Activated T-cell treated with anti-CD3 and anti-CD28 coated beads for 24 hours (primary cell): Measurements from ENCODE around the gene FOXP1.
"Not testable (repeated sequence)": the region's sequence is repeated elsewhere in the genome, so short reads cannot be mapped to it uniquely, and the experiment has no call there.

ENCODE experiments used
- DNase-seq: peaks from one replicate; pipeline ENCODE4 v3.0.0-alpha.2; 2020; ENCODE audit warnings: low read depth

The FOXP1 gene

DNA sequence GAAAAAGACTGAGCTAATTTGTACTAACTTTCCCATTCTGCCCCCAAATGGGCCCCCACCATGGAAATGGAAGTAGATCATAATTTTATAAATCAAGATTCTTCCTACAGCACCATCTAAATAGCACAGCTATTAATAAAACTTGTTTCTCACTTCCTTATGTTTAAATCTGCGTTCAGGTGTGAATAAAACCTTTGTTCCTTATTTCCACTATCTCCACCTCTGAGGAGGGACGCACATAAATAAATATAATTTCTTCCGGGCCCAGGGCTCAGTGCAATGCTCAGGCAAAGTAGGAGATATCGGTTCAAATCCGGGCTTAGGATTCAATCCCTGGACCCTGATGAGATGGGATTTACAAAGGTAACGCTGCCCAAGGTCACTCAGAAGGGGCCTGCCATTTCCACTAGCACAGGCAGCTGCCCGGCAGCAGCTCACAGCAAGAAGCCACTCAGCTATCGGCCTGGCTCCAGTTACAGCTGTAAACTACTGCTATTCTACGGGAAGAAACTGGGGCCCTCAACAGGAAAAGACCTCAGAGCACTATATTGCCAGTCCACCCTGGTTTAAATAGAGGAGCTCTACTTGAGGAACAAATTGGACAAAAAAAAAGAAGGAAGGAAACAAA is 52.5 kb downstream of the FOXP1 start:
- DNase-seq: no peak

- DNase-seq: no peak
Observed at GRCh38 chr3:71528816-71529215, 54.7 kb downstream of the FOXP1 start.

DNA sequence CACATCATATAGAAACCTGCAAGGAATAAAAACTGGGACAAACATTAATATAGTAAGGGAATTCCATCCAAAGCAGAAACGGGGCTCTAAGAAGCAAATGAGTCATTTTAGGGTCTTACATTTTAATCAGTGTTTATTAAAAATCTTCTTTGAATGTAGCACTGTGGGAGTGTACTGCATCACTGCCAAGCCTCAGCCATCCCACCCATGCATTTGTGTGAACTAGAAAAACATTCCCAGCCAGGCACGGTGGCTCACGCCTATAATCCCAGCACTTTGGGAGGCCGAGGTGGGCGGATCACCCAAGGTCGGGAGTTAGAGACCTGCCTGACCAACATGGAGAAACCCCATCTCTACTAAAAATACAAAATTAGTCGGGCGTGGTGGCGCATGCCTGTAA is 57.1 kb downstream of the FOXP1 start:
- not testable (repeated sequence) for DNase-seq

GRCh38 chr3:71525391-71525790 is 58.1 kb downstream of the FOXP1 start:
- no peak for DNase-seq

DNA sequence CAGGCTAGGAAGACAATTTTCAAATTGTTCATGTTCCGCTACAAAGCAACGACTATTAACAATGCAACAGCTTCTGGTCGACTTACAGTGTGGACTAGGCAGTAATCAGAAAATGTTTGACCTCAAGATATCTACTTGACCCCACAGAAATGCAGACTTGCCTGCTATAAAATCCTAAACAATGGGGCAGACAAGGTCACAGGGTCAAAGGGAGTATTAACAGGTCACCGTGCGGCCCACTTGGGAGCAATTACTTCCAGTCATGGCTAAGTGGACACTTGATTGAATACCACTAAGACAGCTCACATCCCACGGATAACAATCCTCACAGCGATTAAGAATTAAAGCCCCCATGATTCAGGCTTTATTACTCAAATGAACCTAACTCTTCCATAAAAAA is 58.9 kb downstream of the FOXP1 start:
- no peak for DNase-seq

DNA sequence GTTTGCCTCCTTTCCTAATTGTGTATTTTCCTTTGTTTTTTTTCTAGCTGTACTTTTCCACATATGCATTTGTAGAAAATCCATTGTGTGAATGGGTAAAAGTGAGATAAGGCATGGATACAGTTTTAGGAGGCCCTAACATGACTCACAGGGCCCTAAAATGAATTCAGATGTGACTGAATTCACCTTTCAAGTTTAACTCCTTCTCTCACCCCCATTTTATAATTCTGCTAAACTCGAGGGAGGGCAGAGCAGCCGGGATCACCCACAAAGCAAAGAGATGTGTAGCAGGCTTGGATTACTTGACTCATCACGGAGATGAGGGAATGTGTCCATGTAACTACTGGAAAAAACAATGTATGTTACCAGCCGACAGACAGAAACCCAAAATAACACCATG is 59.9 kb downstream of the FOXP1 start:
- DNase-seq: no peak

- no peak for DNase-seq
Observed at GRCh38 chr3:71521940-71522876, 61.3 kb downstream of the FOXP1 start.

- no peak for DNase-seq
Observed at GRCh38 chr3:71521021-71521352, 62.5 kb downstream of the FOXP1 start.

GRCh38 chr3:71520161-71521020 is 63.1 kb downstream of the FOXP1 start:
- no peak for DNase-seq

- no peak for DNase-seq
Observed at GRCh38 chr3:71518089-71518488, 65.4 kb downstream of the FOXP1 start.

DNA sequence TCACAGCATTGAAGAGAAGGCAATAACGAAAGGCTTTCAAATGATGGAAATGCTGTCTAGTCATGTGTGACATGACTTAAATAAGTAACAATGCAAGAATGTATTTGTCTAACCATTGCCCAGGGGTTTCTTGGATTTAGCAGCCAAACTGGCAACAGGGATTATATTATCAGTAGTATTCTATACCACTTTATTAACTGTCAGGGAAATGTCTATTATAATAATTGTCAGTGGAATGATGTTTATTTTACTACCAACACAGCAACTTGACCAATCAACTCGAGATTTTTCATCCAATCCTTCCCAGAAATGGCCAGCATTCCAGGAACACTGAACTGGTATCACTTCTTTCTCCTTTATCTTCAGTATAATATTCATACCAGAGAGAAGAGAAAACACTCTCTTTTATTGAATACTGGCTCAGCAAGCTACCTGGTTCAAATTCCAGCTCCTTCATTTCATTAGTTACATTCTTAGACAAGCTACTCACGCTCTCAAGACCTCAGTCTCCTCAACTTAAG is 66.2 kb downstream of the FOXP1 start:
- no peak for DNase-seq

- DNase-seq: no peak
Observed at GRCh38 chr3:71515636-71516365, 67.7 kb downstream of the FOXP1 start.

- no peak for DNase-seq
Observed at GRCh38 chr3:71514621-71515020, 68.9 kb downstream of the FOXP1 start.

- no peak for DNase-seq
Observed at GRCh38 chr3:71513515-71513914, 70.0 kb downstream of the FOXP1 start.

GRCh38 chr3:71513081-71513480 is 70.4 kb downstream of the FOXP1 start:
- DNase-seq: no peak

- no peak for DNase-seq
Observed at GRCh38 chr3:71512544-71512943, 71.0 kb downstream of the FOXP1 start.

DNA sequence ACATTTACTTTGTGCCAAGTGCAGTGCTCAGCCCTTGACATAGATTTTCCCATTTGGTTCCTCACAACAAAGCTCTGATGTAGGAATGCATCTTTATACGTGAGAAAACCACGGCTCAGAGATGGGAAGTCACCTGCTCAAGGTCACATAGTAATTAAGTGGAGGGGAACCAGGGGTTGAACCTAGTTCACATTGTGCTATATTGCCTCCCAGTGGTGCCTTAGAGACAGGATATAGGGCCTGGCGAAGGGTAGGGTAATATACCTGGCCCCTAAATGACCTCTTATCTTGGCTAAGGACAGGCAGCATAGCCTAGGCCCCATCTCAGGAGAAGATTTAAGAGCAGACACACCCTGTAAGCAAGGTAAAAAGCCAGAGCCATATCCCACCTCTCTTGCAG is 71.5 kb downstream of the FOXP1 start:
- no peak for DNase-seq

DNA sequence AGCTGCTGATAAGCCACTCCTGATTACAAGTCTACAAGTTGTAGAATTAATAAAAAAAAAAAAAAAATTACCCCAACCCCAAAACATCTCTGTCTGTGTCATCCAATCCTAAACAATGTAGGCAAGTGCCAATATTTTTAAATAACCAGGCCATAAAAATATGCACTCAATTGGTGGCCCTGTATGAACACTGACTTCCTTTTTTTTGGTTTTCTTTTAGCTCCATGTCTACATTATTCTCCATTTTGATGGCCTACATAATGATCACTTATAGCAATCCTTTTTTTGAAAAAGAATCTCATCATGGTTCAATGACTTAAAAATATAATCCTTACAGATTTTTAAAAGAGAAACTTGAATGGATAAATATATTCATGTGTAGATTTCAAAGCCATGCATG is 72.1 kb downstream of the FOXP1 start:
- DNase-seq: no peak

DNA sequence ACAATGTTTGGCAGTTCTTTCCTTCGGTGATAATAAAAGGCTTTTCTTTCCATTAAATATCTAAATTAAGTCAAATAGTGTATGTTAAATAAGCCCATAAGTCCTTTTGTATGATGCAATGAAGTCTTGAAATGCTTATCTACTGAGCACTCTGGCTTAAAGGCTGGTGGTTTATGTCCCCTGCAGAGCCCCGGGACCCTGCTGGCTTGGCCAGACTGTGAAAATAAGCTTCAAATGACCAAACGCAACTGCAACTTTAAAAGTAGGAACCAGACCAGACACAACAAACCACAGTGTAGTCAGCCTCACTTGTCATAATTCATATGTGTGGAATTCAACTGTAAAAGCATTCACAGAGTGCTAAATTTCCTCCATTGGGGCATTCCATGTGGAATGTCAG is 72.5 kb downstream of the FOXP1 start:
- no peak for DNase-seq

DNA sequence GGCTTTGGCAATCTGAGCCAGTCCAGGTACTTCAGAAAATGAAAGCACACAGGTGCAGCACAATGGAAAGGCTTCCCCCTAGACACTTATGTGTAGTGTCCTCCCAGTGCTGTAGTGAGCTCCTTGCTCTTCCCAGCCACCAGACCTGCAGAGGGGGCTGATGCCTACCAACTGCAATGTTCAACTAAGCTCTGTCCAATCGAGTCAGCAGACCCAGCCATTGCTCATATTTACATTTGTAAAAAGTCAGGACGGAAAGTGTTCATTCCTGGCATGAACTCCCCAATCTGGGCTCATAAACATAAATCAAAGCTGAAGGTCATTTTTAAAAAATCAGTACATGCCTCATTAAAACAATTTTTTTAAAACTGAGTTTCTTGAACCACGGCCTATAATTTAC is 73.0 kb downstream of the FOXP1 start:
- no peak for DNase-seq

DNA sequence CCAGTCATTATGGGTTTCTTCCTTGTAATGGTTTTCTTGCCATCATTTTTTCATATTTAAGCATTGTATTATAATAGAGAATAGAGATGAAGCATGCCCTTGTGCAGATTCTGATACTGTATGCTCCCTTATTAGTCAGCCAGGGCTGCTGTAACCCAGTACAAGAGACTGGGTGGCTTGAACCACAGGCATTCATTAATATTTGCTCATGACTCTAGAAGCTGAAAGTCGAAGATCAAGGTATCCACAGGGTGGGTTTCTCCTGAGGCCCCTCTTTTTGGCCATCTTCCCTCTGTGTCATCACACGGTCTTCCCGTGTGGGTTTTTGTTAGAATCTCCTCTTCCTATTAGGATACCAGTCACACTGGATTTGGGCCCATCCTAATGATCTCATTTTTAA is 74.5 kb downstream of the FOXP1 start:
- DNase-seq: no peak
